PC-9 (cell line): ENCODE measurements around the gene CNTNAP5.

ENCODE experiments used
- EZH2 ChIP-seq: fragments of 200-600 bp; sonication (generic); IDR thresholded peaks from 2 replicates; pipeline ENCODE4 v1.8.0; 2017; ENCODE audit warnings: antibody characterized with exemption, low read depth
- TF ChIP-seq, protein P1 (sequence below): fragments of 200-600 bp; sonication (generic); conservative IDR thresholded peaks from 2 replicates; pipeline ENCODE4 v1.6.1; 2017; ENCODE audit warnings: mixed run types, antibody characterized with exemption, mild to moderate bottlenecking, moderate library complexity

DNA sequence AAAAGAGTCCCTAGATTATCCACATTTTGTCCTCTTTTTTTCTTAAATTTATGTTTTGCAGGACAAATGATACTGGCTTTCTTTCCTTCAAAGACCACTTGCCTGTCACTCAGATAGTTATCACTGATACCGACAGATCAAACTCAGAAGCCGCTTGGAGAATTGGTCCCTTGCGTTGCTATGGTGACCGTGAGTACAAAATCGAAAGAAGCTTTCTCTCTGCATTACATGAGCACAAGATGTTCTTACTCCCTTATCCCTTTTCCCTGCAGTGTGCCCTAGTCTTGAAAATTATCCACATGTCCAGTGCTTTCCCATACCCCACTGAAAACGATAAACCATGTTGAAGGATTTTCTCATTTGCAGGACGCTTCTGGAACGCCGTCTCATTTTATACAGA is 738.5 kb downstream of the CNTNAP5 start:
- TF ChIP-seq, protein P1, sequence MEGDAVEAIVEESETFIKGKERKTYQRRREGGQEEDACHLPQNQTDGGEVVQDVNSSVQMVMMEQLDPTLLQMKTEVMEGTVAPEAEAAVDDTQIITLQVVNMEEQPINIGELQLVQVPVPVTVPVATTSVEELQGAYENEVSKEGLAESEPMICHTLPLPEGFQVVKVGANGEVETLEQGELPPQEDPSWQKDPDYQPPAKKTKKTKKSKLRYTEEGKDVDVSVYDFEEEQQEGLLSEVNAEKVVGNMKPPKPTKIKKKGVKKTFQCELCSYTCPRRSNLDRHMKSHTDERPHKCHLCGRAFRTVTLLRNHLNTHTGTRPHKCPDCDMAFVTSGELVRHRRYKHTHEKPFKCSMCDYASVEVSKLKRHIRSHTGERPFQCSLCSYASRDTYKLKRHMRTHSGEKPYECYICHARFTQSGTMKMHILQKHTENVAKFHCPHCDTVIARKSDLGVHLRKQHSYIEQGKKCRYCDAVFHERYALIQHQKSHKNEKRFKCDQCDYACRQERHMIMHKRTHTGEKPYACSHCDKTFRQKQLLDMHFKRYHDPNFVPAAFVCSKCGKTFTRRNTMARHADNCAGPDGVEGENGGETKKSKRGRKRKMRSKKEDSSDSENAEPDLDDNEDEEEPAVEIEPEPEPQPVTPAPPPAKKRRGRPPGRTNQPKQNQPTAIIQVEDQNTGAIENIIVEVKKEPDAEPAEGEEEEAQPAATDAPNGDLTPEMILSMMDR: no peak
- TF ChIP-seq EZH2: no peak
